ENCODE results near the gene ORMDL2.

DNA sequence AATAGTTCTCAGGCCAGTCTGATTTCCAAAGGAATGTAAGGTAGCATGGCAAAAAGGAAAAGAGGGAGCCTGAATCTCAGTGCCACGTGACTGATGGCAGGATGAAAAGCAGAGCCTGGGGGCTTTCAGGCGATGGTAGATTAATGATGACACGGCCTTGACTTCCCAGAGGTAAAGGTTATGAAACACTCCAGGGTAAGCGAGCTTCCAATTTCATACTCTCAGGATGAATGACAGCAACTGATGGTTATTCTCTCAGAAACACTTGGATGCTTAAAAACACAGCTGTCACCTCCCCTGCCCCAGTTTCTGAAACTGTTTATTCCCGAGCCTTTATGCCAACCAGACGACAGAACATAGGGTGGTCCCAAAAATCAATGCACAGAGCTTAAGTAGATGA is 46.1 kb upstream of the ORMDL2 start:
- TF ChIP-seq, protein P1, sequence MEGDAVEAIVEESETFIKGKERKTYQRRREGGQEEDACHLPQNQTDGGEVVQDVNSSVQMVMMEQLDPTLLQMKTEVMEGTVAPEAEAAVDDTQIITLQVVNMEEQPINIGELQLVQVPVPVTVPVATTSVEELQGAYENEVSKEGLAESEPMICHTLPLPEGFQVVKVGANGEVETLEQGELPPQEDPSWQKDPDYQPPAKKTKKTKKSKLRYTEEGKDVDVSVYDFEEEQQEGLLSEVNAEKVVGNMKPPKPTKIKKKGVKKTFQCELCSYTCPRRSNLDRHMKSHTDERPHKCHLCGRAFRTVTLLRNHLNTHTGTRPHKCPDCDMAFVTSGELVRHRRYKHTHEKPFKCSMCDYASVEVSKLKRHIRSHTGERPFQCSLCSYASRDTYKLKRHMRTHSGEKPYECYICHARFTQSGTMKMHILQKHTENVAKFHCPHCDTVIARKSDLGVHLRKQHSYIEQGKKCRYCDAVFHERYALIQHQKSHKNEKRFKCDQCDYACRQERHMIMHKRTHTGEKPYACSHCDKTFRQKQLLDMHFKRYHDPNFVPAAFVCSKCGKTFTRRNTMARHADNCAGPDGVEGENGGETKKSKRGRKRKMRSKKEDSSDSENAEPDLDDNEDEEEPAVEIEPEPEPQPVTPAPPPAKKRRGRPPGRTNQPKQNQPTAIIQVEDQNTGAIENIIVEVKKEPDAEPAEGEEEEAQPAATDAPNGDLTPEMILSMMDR (IDR thresholded peaks at IDR 0.05; ENCODE audit: low read depth, low read length, poor library complexity, severe bottlenecking), result no peak
- no peak for TF ChIP-seq EZH2phosphoT487 (IDR thresholded peaks at IDR 0.05; ENCODE audit: borderline replicate concordance, low read length)

Data from DOHH2 (cell line).